Measurements from ENCODE around the gene MTM1.

Gene MTM1

GRCh38 chrX:150719621-150720020 lies 151.2 kb downstream of the MTM1 start:
- H3K4me3 ChIP-seq (ENCODE audit: control insufficient read depth, low read depth, low read length), result no peak overlapping the region
- TF ChIP-seq CTCF (IDR thresholded peaks at IDR 0.05; ENCODE audit: control insufficient read depth, insufficient read depth, low read depth, low read length, missing control alignments), result no peak
- no peak for DNase-seq (ENCODE audit: low read depth)

All from AG09309 (cell line).